GM19035 (cell line): Measurements from ENCODE around the gene ULK3.
A peak's percentile ranks its signal among the peaks of the same experiment; 100 is the strongest.

Experiments
- ATAC-seq: cut with Tn5 transposase; IDR thresholded peaks from one replicate; pipeline ENCODE4 v1.9.1; 2021; ENCODE audit not compliant: unreplicated experiment

Gene ULK3

GRCh38 chr15:74787251-74788041 lies 55.5 kb downstream of the ULK3 start:
- ATAC-seq: peak; percentile 43

GRCh38 chr15:74786551-74787165 lies 56.3 kb downstream of the ULK3 start:
- no peak for ATAC-seq
